GM18505 (cell line): ENCODE data around the gene RAB4B.

Experiments
- ATAC-seq: cut with Tn5 transposase; IDR thresholded peaks from one replicate; pipeline ENCODE4 v1.9.1; 2021; ENCODE audit not compliant: unreplicated experiment
- POLR2A ChIP-seq: IDR thresholded peaks from 4 replicates; pipeline ENCODE4 v1.6.1; 2011; ENCODE audit warnings: borderline replicate concordance; ENCODE audit not compliant: insufficient read depth, insufficient read length; ENCODE audit errors: extremely low read depth

RAB4B gene

GRCh38 chr19:40742477-40742876 lies 35.6 kb upstream of the RAB4B start:
- ATAC-seq = no peak
- no peak for TF ChIP-seq POLR2A

- TF ChIP-seq POLR2A = no peak
- ATAC-seq = no peak
These were observed 35.2 kb upstream of the RAB4B start for GRCh38 chr19:40742886-40743285.

GRCh38 chr19:40743926-40744325 lies 34.1 kb upstream of the RAB4B start:
- ATAC-seq = no peak
- no peak for TF ChIP-seq POLR2A

- TF ChIP-seq POLR2A = no peak
- ATAC-seq = no peak
These were observed 33.3 kb upstream of the RAB4B start for GRCh38 chr19:40744554-40745401.

- TF ChIP-seq POLR2A = no peak
- ATAC-seq = no peak
These were observed 32.7 kb upstream of the RAB4B start for GRCh38 chr19:40745402-40745780.

- TF ChIP-seq POLR2A = no peak
- no peak for ATAC-seq
These were observed 30.5 kb upstream of the RAB4B start for GRCh38 chr19:40747536-40747935.

GRCh38 chr19:40750058-40750873 lies 27.8 kb upstream of the RAB4B start, which contains the start of gene ACTMAP:
Gene ACTMAP (minus strand): TSS chr19:40750477. CDS start chr19:40749803, 674 bp downstream.
- ATAC-seq = peak; percentile 77
- TF ChIP-seq POLR2A = peak; percentile 44

- TF ChIP-seq POLR2A = peak; percentile 82
- ATAC-seq = peak; percentile 49
These were observed 27.0 kb upstream of the RAB4B start, which contains the start of gene SNRPA for GRCh38 chr19:40750874-40751537. Gene SNRPA (plus strand): TSS chr19:40751203. CDS start chr19:40751409, 206 bp downstream.

- no peak for TF ChIP-seq POLR2A
- no peak for ATAC-seq
These were observed 25.7 kb upstream of the RAB4B start for GRCh38 chr19:40752257-40752781.

- no peak for ATAC-seq
- TF ChIP-seq POLR2A = peak; percentile 22
These were observed 23.3 kb upstream of the RAB4B start for GRCh38 chr19:40754611-40755247.

GRCh38 chr19:40755248-40755624 lies 22.8 kb upstream of the RAB4B start:
- no peak for TF ChIP-seq POLR2A
- no peak for ATAC-seq

- no peak for ATAC-seq
- TF ChIP-seq POLR2A = no peak
These were observed 22.3 kb upstream of the RAB4B start for GRCh38 chr19:40755791-40756190.
